ENCODE measurements around the gene GUCD1.

GUCD1 gene

GRCh38 chr22:24526191-24526590 is 28.7 kb downstream of the GUCD1 start:
- DNase-seq (ENCODE audit: low read depth): no peak

- DNase-seq (ENCODE audit: low read depth): peak; percentile 72
Measured at GRCh38 chr22:24525416-24526037, 29.4 kb downstream of the GUCD1 start.

- no peak for DNase-seq (ENCODE audit: low read depth)
Measured at GRCh38 chr22:24523873-24524272, 31.1 kb downstream of the GUCD1 start.

- DNase-seq (ENCODE audit: low read depth): peak; percentile 10
Measured at GRCh38 chr22:24521791-24522245, 33.1 kb downstream of the GUCD1 start.

- no peak for DNase-seq (ENCODE audit: low read depth)
Measured at GRCh38 chr22:24519496-24519895, 35.4 kb downstream of the GUCD1 start.

- DNase-seq (ENCODE audit: low read depth): no peak
Measured at GRCh38 chr22:24518771-24519485, 36.0 kb downstream of the GUCD1 start.

- no peak for DNase-seq (ENCODE audit: low read depth)
Measured at GRCh38 chr22:24518228-24518627, 36.7 kb downstream of the GUCD1 start.

- no peak for DNase-seq (ENCODE audit: low read depth)
Measured at GRCh38 chr22:24517446-24517845, 37.5 kb downstream of the GUCD1 start.

- DNase-seq (ENCODE audit: low read depth): no peak
Measured at GRCh38 chr22:24516301-24516737, 38.6 kb downstream of the GUCD1 start.

- no peak for DNase-seq (ENCODE audit: low read depth)
Measured at GRCh38 chr22:24515027-24515338, 40.0 kb downstream of the GUCD1 start.

GRCh38 chr22:24514241-24515026 is 40.5 kb downstream of the GUCD1 start:
- no peak for DNase-seq (ENCODE audit: low read depth)

GRCh38 chr22:24513378-24514240 is 41.3 kb downstream of the GUCD1 start:
- no peak for DNase-seq (ENCODE audit: low read depth)

- no peak for DNase-seq (ENCODE audit: low read depth)
Measured at GRCh38 chr22:24512043-24512442, 42.9 kb downstream of the GUCD1 start.

GRCh38 chr22:24510637-24511625 is 44.0 kb downstream of the GUCD1 start:
- DNase-seq (ENCODE audit: low read depth): no peak

GRCh38 chr22:24507716-24508115 is 47.2 kb downstream of the GUCD1 start:
- DNase-seq (ENCODE audit: low read depth): no peak

- no peak for DNase-seq (ENCODE audit: low read depth)
Measured at GRCh38 chr22:24506802-24507438, 48.0 kb downstream of the GUCD1 start.

- DNase-seq (ENCODE audit: low read depth): no peak
Measured at GRCh38 chr22:24504956-24505736, 49.8 kb downstream of the GUCD1 start.

- DNase-seq (ENCODE audit: low read depth): no peak
Measured at GRCh38 chr22:24504540-24504939, 50.4 kb downstream of the GUCD1 start.

- no peak for DNase-seq (ENCODE audit: low read depth)
Measured at GRCh38 chr22:24503843-24504338, 51.0 kb downstream of the GUCD1 start.

All from activated T-cell treated with anti-CD3 and anti-CD28 coated beads for 24 hours (primary cell).